SU-DHL-6 (cell line): ENCODE measurements around the gene RASGRF2.

ENCODE experiments used
- H2AFZ ChIP-seq: fragments of 200-600 bp; sonication (generic); 2 replicates; pipeline ENCODE4 v1.6.1; 2014; ENCODE audit warnings: low read depth, mild to moderate bottlenecking, moderate library complexity, mixed read lengths, antibody characterized with exemption, low read length; ENCODE audit not compliant: severe bottlenecking
- H3F3A ChIP-seq: fragments of 200-600 bp; shearing (Covaris generic); 2 replicates; pipeline ENCODE4 v1.6.0; 2016; ENCODE audit warnings: antibody characterized with exemption, mild to moderate bottlenecking; ENCODE audit not compliant: insufficient read depth
- H3K27ac ChIP-seq: fragments of 200-600 bp; sonication (generic); 2 replicates; pipeline ENCODE4 v1.5.1; 2016; ENCODE audit warnings: low read depth, mild to moderate bottlenecking, low read length, moderate library complexity, mixed read lengths
- H3K27me3 ChIP-seq: fragments of 200-600 bp; sonication (generic), shearing (Covaris generic); 2 replicates; pipeline ENCODE4 v1.6.0; 2014; ENCODE audit warnings: mild to moderate bottlenecking, low read length
- H3K36me3 ChIP-seq: fragments of 200-600 bp; sonication (generic); 2 replicates; pipeline ENCODE4 v1.6.1; 2014; ENCODE audit warnings: mild to moderate bottlenecking, low read length, mixed read lengths
- H3K4me2 ChIP-seq: fragments of 300-600, 200-600 bp; shearing (Covaris generic), sonication (generic); 2 replicates; pipeline ENCODE4 v1.6.0; 2014; ENCODE audit warnings: low read length, low read depth, mild to moderate bottlenecking; ENCODE audit not compliant: poor library complexity, severe bottlenecking
- H3K4me3 ChIP-seq: fragments of 200-600 bp; sonication (generic); 2 replicates; pipeline ENCODE4 v1.5.1; 2014; ENCODE audit warnings: antibody characterized with exemption, low read length, mild to moderate bottlenecking, mixed read lengths; ENCODE audit not compliant: insufficient read depth, poor library complexity, severe bottlenecking
- H3K79me2 ChIP-seq: fragments of 200-600 bp; sonication (generic); 2 replicates; pipeline ENCODE4 v1.6.1; 2014; ENCODE audit warnings: mild to moderate bottlenecking, low read length, moderate library complexity; ENCODE audit not compliant: insufficient read depth
- H3K9ac ChIP-seq: fragments of 200-600 bp; sonication (generic); 2 replicates; pipeline ENCODE4 v1.7.0; 2014; ENCODE audit warnings: mild to moderate bottlenecking, low read length
- H3K9me2 ChIP-seq: fragments of 200-600 bp; sonication (generic); replicated peaks from 2 replicates; pipeline ENCODE4 v1.6.1; 2014; ENCODE audit warnings: low read length; ENCODE audit not compliant: insufficient read depth
- H3K9me3 ChIP-seq: fragments of 200-600 bp; sonication (generic); 2 replicates; pipeline ENCODE4 v1.6.1; 2014; ENCODE audit warnings: low read length, mixed read lengths; ENCODE audit not compliant: insufficient read depth
- H4K20me1 ChIP-seq: fragments of 200-600 bp; sonication (generic); 2 replicates; pipeline ENCODE4 v1.6.1; 2014; ENCODE audit warnings: low read depth, mild to moderate bottlenecking, antibody characterized with exemption, low read length, moderate library complexity, mixed read lengths
- CTCF ChIP-seq: fragments of 200-600 bp; sonication (generic); IDR thresholded peaks from one replicate; pipeline ENCODE4 v1.5.1; 2017; ENCODE audit warnings: antibody characterized with exemption, mild to moderate bottlenecking, low read length, moderate library complexity; ENCODE audit not compliant: insufficient read depth, poor library complexity, severe bottlenecking
- EZH2phosphoT487 ChIP-seq: fragments of 200-600 bp; sonication (generic), shearing (Covaris generic); conservative IDR thresholded peaks from 2 replicates; pipeline ENCODE4 v1.6.1; 2018; ENCODE audit warnings: mild to moderate bottlenecking, antibody characterized with exemption, low read length, moderate library complexity, mixed read lengths

Gene RASGRF2

GRCh38 chr5:80930940-80931339, 29.2 kb upstream of the RASGRF2 start:
- TF ChIP-seq EZH2phosphoT487 = no peak
- no peak for TF ChIP-seq CTCF
- no peak overlapping the region for H3K27ac ChIP-seq
- H3K9ac ChIP-seq = no peak overlapping the region
- H3K4me2 ChIP-seq = no peak overlapping the region
- H3K9me2 ChIP-seq = no peaks in the 10 kb centered on the region
- H4K20me1 ChIP-seq = no peaks in the 10 kb centered on the region
- H3K9me3 ChIP-seq = no peaks in the 10 kb centered on the region
- H3K4me3 ChIP-seq = no peak overlapping the region
- no peak overlapping the region for H2AFZ ChIP-seq
- H3K79me2 ChIP-seq = no peaks in the 10 kb centered on the region
- H3K36me3 ChIP-seq = no peaks in the 10 kb centered on the region
- H3K27me3 ChIP-seq = no peaks in the 10 kb centered on the region
- H3F3A ChIP-seq = no peaks in the 10 kb centered on the region

GRCh38 chr5:80931411-80931810, 28.8 kb upstream of the RASGRF2 start:
- Histone ChIP-seq H3K4me2 (no peak overlapping the region), H3K4me3 (no peak overlapping the region), H3K27ac (no peak overlapping the region), H3K36me3 (no peaks in the 10 kb centered on the region), H3K9me2 (no peaks in the 10 kb centered on the region), H2AFZ (no peak overlapping the region), H3K27me3 (no peaks in the 10 kb centered on the region), H4K20me1 (no peaks in the 10 kb centered on the region), H3K79me2 (no peaks in the 10 kb centered on the region), H3K9me3 (no peaks in the 10 kb centered on the region), H3F3A (no peaks in the 10 kb centered on the region), H3K9ac (no peak overlapping the region)
- TF ChIP-seq CTCF = no peak
- TF ChIP-seq EZH2phosphoT487 = no peak

GRCh38 chr5:80933036-80933435, 27.1 kb upstream of the RASGRF2 start:
- Histone ChIP-seq H3K9ac (no peak overlapping the region), H3K9me3 (no peaks in the 10 kb centered on the region), H3K79me2 (no peaks in the 10 kb centered on the region), H3K4me3 (no peak overlapping the region), H3K27me3 (no peaks in the 10 kb centered on the region), H4K20me1 (no peaks in the 10 kb centered on the region), H3K36me3 (no peaks in the 10 kb centered on the region), H3K27ac (no peak overlapping the region), H2AFZ (no peak overlapping the region), H3K4me2 (no peak overlapping the region), H3K9me2 (no peaks in the 10 kb centered on the region), H3F3A (no peaks in the 10 kb centered on the region)
- TF ChIP-seq CTCF (no peak), EZH2phosphoT487 (no peak)
